ENCODE results near the gene LDLRAD3. TPM values are rescaled to one million over a fixed set of nuclear protein-coding genes. Genes with fewer than 3 reads are reported as not detected.

Gene LDLRAD3
- polyA plus RNA-seq, 3 donors: 7.3 to 14.1 (median 10.4) TPM

- WGBS (ENCODE audit: insufficient coverage): 85% methylated on average over 8 of the region's 10 CpGs
- H3K27ac Mint-ChIP-seq: no peak overlapping the region
- H3K27ac ChIP-seq (ENCODE audit: low read depth in 1 of 2, low read length in 2 of 2): no peak overlapping the region
- peaks cover 6 to 19% of the 10 kb centered on the region in 2 donors for H3K36me3 ChIP-seq (replicated peaks in 1 of 2; ENCODE audit: control insufficient read depth in 1 of 2, insufficient read depth in 2 of 2, low read length in 2 of 2)
- H3K27me3 Mint-ChIP-seq (ENCODE audit: low read depth in 3 of 3): peaks cover 0 to 5% (median 3%) of the 10 kb centered on the region in 3 donors
- peaks cover 14 to 16% of the 10 kb centered on the region in 2 donors for H3K36me3 Mint-ChIP-seq
- H3K79me2 ChIP-seq (ENCODE audit: insufficient read depth, low read length): no peaks in the 10 kb centered on the region
- H3K27me3 ChIP-seq (ENCODE audit: control insufficient read depth in 2 of 2, insufficient read depth in 2 of 2, low read length in 2 of 2): no peaks in the 10 kb centered on the region
- intact Hi-C loops (cut with micrococcal nuclease): no loop called here
- H3K9me3 ChIP-seq (replicated peaks in 1 of 2; ENCODE audit: control insufficient read depth in 1 of 2, insufficient read depth in 1 of 2, low read length in 2 of 2): peaks cover 0 to 11% of the 10 kb centered on the region in 2 donors
- peaks cover 2 to 11% (median 6%) of the 10 kb centered on the region in 7 donors for H3K9me3 Mint-ChIP-seq
- no peak overlapping the region for H3K4me3 ChIP-seq (replicated peaks in 1 of 3; ENCODE audit: low read depth in 2 of 3, low read length in 3 of 3)
- H3K9ac ChIP-seq (ENCODE audit: insufficient read depth, low read length, poor library complexity, severe bottlenecking): no peak overlapping the region
- H2AFZ ChIP-seq (ENCODE audit: insufficient read depth, low read depth, low read length, poor library complexity, severe bottlenecking): no peak overlapping the region
- no peaks in the 10 kb centered on the region for H4K20me1 ChIP-seq (ENCODE audit: insufficient read depth, low read length)
- no peak for DNase-seq
- no peaks in the 10 kb centered on the region for H3K4me1 Mint-ChIP-seq
- H3K4me2 ChIP-seq (replicated peaks; ENCODE audit: extremely low read depth, low read length, poor library complexity, severe bottlenecking): no peak overlapping the region
- H3K4me3 Mint-ChIP-seq: no peak overlapping the region
- no peaks in the 10 kb centered on the region for H3K4me1 ChIP-seq (ENCODE audit: control insufficient read depth in 1 of 2, insufficient read depth in 2 of 2, low read length in 2 of 2)
- TF ChIP-seq, protein P1, sequence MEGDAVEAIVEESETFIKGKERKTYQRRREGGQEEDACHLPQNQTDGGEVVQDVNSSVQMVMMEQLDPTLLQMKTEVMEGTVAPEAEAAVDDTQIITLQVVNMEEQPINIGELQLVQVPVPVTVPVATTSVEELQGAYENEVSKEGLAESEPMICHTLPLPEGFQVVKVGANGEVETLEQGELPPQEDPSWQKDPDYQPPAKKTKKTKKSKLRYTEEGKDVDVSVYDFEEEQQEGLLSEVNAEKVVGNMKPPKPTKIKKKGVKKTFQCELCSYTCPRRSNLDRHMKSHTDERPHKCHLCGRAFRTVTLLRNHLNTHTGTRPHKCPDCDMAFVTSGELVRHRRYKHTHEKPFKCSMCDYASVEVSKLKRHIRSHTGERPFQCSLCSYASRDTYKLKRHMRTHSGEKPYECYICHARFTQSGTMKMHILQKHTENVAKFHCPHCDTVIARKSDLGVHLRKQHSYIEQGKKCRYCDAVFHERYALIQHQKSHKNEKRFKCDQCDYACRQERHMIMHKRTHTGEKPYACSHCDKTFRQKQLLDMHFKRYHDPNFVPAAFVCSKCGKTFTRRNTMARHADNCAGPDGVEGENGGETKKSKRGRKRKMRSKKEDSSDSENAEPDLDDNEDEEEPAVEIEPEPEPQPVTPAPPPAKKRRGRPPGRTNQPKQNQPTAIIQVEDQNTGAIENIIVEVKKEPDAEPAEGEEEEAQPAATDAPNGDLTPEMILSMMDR (IDR thresholded peaks at IDR 0.05): no peak
Observed at GRCh38 chr11:36077886-36078685, 134.2 kb downstream of the LDLRAD3 start.

GRCh38 chr11:36078686-36079055 is 134.8 kb downstream of the LDLRAD3 start:
- Histone ChIP-seq H2AFZ (ENCODE audit: insufficient read depth, low read depth, low read length, poor library complexity, severe bottlenecking) (no peak overlapping the region), H3K4me3 (replicated peaks in 1 of 3; ENCODE audit: low read depth in 2 of 3, low read length in 3 of 3) (no peak overlapping the region), H3K9ac (ENCODE audit: insufficient read depth, low read length, poor library complexity, severe bottlenecking) (no peak overlapping the region), H3K27me3 (ENCODE audit: control insufficient read depth in 2 of 2, insufficient read depth in 2 of 2, low read length in 2 of 2) (no peaks in the 10 kb centered on the region), H3K9me3 (replicated peaks in 1 of 2; ENCODE audit: control insufficient read depth in 1 of 2, insufficient read depth in 1 of 2, low read length in 2 of 2) (peaks cover 0 to 11% of the 10 kb centered on the region in 2 donors), H3K79me2 (ENCODE audit: insufficient read depth, low read length) (no peaks in the 10 kb centered on the region), H3K27ac (ENCODE audit: low read depth in 1 of 2, low read length in 2 of 2) (no peak overlapping the region), H4K20me1 (ENCODE audit: insufficient read depth, low read length) (no peaks in the 10 kb centered on the region), H3K36me3 (replicated peaks in 1 of 2; ENCODE audit: control insufficient read depth in 1 of 2, insufficient read depth in 2 of 2, low read length in 2 of 2) (peaks cover 11 to 24% of the 10 kb centered on the region in 2 donors), H3K4me2 (replicated peaks; ENCODE audit: extremely low read depth, low read length, poor library complexity, severe bottlenecking) (no peak overlapping the region), H3K4me1 (ENCODE audit: control insufficient read depth in 1 of 2, insufficient read depth in 2 of 2, low read length in 2 of 2) (no peaks in the 10 kb centered on the region)
- 100% methylated on average over 9 of the region's 11 CpGs for WGBS (ENCODE audit: insufficient coverage)
- peaks cover 18 to 22% of the 10 kb centered on the region in 2 donors for H3K36me3 Mint-ChIP-seq
- H3K27me3 Mint-ChIP-seq (ENCODE audit: low read depth in 3 of 3): peaks cover 0 to 5% (median 3%) of the 10 kb centered on the region in 3 donors
- intact Hi-C loops (cut with micrococcal nuclease): no loop called here
- H3K9me3 Mint-ChIP-seq: peaks cover 2 to 11% (median 6%) of the 10 kb centered on the region in 7 donors
- TF ChIP-seq, protein P1 (IDR thresholded peaks at IDR 0.05): no peak
- H3K4me1 Mint-ChIP-seq: no peaks in the 10 kb centered on the region
- H3K4me3 Mint-ChIP-seq: no peak overlapping the region
- no peak overlapping the region for H3K27ac Mint-ChIP-seq
- DNase-seq: no peak
